ENCODE results near the gene ZNF25.
"Not testable (repeated sequence)": the region's sequence is repeated elsewhere in the genome, so short reads cannot be mapped to it uniquely, and the experiment has no call there.

The ZNF25 gene

GRCh38 chr10:37937864-37938263 is 38.6 kb downstream of the ZNF25 start:
- DNase-seq, result no peak

DNA sequence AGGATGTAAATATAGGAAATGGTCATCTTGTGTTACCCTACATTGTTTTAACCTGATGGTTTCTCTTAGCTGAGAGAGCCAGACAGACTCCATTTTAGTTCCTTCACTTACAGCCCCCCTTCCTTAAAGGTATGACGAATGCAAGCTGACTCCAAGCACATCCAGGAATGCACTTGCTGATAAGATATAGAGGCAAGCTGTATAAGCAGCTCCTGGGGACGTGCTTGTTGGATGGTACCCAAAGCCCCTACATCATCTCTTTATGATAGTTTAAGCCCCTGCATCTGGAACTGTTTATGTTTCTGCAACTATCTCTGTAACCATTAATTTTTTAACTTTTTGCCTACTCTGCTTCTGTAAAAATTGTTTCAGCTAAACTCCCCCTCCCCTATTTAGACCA is 41.7 kb downstream of the ZNF25 start:
- no peak for DNase-seq

GRCh38 chr10:37930423-37930822 is 46.0 kb downstream of the ZNF25 start:
- DNase-seq, result no peak

DNA sequence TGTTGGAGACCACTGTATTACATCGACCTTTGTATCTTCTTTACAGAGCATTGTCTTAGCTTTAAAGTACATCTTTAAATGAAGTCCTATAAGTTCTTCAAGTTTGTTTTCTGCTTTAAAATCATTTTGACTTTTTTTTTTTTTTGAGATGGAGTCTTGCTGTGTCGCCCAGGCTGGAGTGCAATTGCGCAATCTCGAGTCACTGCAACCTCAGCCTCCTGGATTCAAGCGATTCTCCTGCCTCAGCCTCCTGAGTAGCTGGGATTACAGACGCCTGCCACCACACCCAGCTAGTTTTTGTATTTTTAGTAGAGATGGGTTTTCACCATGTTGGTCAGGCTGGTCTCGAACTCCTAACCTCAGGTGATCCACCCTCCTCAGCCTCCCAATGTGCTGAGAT is 68.3 kb downstream of the ZNF25 start:
- DNase-seq, result not testable (repeated sequence)

- DNase-seq, result no peak
Observed at GRCh38 chr10:37906382-37906781, 70.1 kb downstream of the ZNF25 start.
